Esophagus squamous epithelium (tissue), 5 donors: Measurements from ENCODE around the gene ATP2A3. TPM values are rescaled to one million over a fixed set of nuclear protein-coding genes. Genes with fewer than 3 reads are reported as not detected.

Source experiments
- DNase-seq: peaks from one replicate; lab custom pipeline; 2025; lab: John Stamatoyannopoulos, UW
- H3K27ac ChIP-seq, 4 donors: fragments of 200-600 bp; sonication (generic); one replicate each; pipeline ENCODE4 v1.5.1; 2016 to 2019; ENCODE audit warnings: mild to moderate bottlenecking in 1 of 4
- H3K27me3 ChIP-seq, 4 donors: fragments of 200-600 bp; sonication (generic); 1 replicate in 3 of 4; 2 replicates in 1 of 4; pipeline versions ENCODE4 v1.5.1 to v1.6.0; 2017 to 2021; ENCODE audit warnings: antibody characterized with exemption in 1 of 4
- H3K36me3 ChIP-seq, 3 donors: fragments of 200-600 bp; sonication (generic); one replicate each; pipeline ENCODE4 v1.5.1; 2016 to 2019
- H3K4me1 ChIP-seq, 3 donors: fragments of 200-600 bp; sonication (generic); one replicate each; pipeline ENCODE4 v1.5.1; 2017 to 2019
- H3K4me3 ChIP-seq, 4 donors: fragments of 200-600 bp; sonication (generic); 1 replicate in 3 of 4; 2 replicates in 1 of 4; pipeline ENCODE4 v1.5.1; 2016 to 2019; ENCODE audit warnings: mild to moderate bottlenecking in 2 of 4, moderate library complexity in 1 of 4
- H3K9me3 ChIP-seq, 3 donors: fragments of 200-600 bp; sonication (generic); one replicate each; pipeline ENCODE4 v1.5.1; 2016 to 2019
- CTCF ChIP-seq, 6 experiments: fragments of 450-650 bp in 4 of 6; fragments of 200-600 bp in 2 of 6; sonication (generic) in 2 of 6; IDR thresholded peaks; one replicate each; pipeline ENCODE4 v1.5.1; 2016 to 2019; ENCODE audit warnings: antibody characterized with exemption in 6 of 6, mild to moderate bottlenecking in 4 of 6, moderate library complexity in 4 of 6
- POLR2A ChIP-seq, 4 donors: fragments of 450-650 bp; IDR thresholded peaks; one replicate each; pipeline ENCODE4 v1.6.1; 2017; ENCODE audit warnings: antibody characterized with exemption in 4 of 4, mild to moderate bottlenecking in 4 of 4, moderate library complexity in 3 of 4
- whole genome bisulfite sequencing, 2 donors: methylation state at CpG; one replicate each; pipeline ENCODE4 v1.1.5; 2018; 5-methylcytosine and 5-hydroxymethylcytosine counted together
- intact Hi-C: fragments of 100-400 bp; cut with DNase I; formaldehyde crosslinking; loops from one replicate; pipeline ENCODE4 v1.15.0; 2022
- total RNA-seq, 4 donors: library from RNA; depleted of rRNA; stranded (reverse); fragments of >200 nt; gene quantifications; one replicate each; pipeline ENCODE4 v1.1.0, GENCODE V29; 2016
- donor health status: DM: yes; HTN: yes; CAD: no.

Gene ATP2A3
- total RNA-seq, 4 donors from 2014 or later, result 2.7 to 9.9 (median 5.3) TPM

DNA sequence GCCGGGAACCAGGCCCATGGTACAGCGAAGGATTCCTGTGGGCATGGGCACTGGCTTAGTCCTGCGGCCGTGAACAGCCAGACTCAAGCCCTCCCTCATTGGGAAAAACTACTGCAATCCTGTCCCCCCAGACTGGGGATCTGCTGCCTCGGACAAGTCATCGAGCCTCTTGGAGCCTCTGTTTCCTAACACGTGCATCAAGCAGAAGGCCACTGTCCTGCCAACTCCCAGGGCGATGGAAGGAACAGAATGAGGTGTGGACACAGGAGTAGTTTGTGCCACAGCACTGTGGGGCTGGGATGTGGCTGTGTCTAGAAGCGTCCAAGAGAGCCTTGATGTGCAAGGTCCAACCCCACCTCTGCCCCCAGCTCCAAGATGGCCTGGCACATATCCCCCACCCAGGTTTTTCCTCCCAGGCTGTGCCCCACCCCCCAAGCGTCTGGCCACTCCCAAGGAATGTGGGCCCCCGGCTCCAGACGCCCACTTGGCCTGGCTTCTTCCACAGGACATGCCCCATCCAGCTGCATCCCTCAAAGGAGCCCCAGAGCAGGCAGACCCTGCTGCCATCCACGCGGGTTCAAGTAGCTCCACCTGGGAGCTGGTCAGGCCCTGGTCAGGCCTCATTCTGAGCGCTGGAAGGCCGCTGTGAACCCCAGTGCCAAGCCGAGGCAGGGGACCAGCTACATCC is 74.8 kb downstream of the ATP2A3 start:
- WGBS, 2 donors, result 90 to 100% methylated on average over 4 to 5 of the region's 17 CpGs
- Histone ChIP-seq H3K27ac (peak overlapping the region; percentile 86 to 94 (median 90)), H3K36me3 (peaks cover 0 to 10% (median 0%) of the 10 kb centered on the region in 3 donors), H3K4me1 (peaks cover 64 to 90% (median 79%) of the 10 kb centered on the region in 3 donors), H3K9me3 (no peaks in the 10 kb centered on the region), H3K4me3 (no peak overlapping the region), H3K27me3 (no peaks in the 10 kb centered on the region)
- intact Hi-C loops, result no loop called here
- TF ChIP-seq CTCF (IDR thresholded peaks at IDR 0.05) (no peak), POLR2A (IDR thresholded peaks at IDR 0.05) (no peak)
- no peak for DNase-seq

GRCh38 chr17:3888343-3889171 is 75.7 kb downstream of the ATP2A3 start:
- Histone ChIP-seq H3K4me3 (peak overlapping the region in 3 of 4 donors; percentile 10 to 22 (median 13)), H3K4me1 (peaks cover 55 to 81% (median 70%) of the 10 kb centered on the region in 3 donors), H3K36me3 (peaks cover 0 to 19% (median 0%) of the 10 kb centered on the region in 3 donors)

DNA sequence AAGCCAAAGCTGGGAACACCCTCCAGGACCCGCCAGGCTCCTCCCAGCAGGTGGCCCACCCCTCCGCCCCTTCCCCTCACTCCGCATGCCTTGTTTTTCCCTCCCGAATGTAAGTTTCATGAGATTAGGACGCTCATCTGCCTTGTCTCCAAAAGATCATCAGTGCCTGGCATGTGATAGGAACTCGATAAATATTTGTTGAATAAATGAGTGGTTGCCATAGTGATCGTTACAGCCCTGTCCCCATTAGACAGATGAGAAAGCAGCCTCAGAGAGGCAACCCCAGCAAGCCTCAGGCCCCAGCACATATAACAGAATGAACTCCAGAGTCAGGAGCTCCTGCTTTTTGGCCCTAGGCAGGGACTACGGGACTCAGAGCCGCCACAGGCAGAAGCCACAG is 76.4 kb downstream of the ATP2A3 start:
- TF ChIP-seq CTCF (IDR thresholded peaks at IDR 0.05) (no peak), POLR2A (IDR thresholded peaks at IDR 0.05) (no peak)

More at GRCh38 chr17:3888343-3889171, 75.7 kb downstream of the ATP2A3 start:
- no peaks in the 10 kb centered on the region for H3K9me3 ChIP-seq
- no peaks in the 10 kb centered on the region for H3K27me3 ChIP-seq
- TF ChIP-seq CTCF (IDR thresholded peaks at IDR 0.05) (no peak), POLR2A (IDR thresholded peaks at IDR 0.05) (peak in 1 of 4 donors; percentile 51)
- peak overlapping the region; percentile 86 to 94 (median 90) for H3K27ac ChIP-seq
- intact Hi-C loops, result no loop called here
- DNase-seq, result no peak
- WGBS, 2 donors, result 29 to 30% methylated on average over 21 to 36 of the region's 50 CpGs

GRCh38 chr17:3887394-3887793 is 76.8 kb downstream of the ATP2A3 start:
- DNase-seq, result no peak
- H3K27me3 ChIP-seq, result no peaks in the 10 kb centered on the region
- 45 to 89% methylated on average over 1 to 2 of the region's 2 CpGs for WGBS, 2 donors
- TF ChIP-seq POLR2A (IDR thresholded peaks at IDR 0.05), result no peak
- no peak for TF ChIP-seq CTCF (IDR thresholded peaks at IDR 0.05)
- peaks cover 0 to 31% (median 0%) of the 10 kb centered on the region in 3 donors for H3K36me3 ChIP-seq
- intact Hi-C loops, result no loop called here
- H3K4me3 ChIP-seq, result no peak overlapping the region
- peak overlapping the region; percentile 86 to 94 (median 90) for H3K27ac ChIP-seq
- H3K4me1 ChIP-seq, result peaks cover 49 to 72% (median 66%) of the 10 kb centered on the region in 3 donors
- no peaks in the 10 kb centered on the region for H3K9me3 ChIP-seq

More for the DNA sequence above, 76.4 kb downstream of the ATP2A3 start:
- Histone ChIP-seq H3K4me3 (peak overlapping the region in 3 of 4 donors; percentile 10 to 22 (median 13)), H3K27me3 (no peaks in the 10 kb centered on the region), H3K9me3 (no peaks in the 10 kb centered on the region), H3K27ac (peak overlapping the region; percentile 86 to 94 (median 90)), H3K4me1 (peaks cover 53 to 76% (median 67%) of the 10 kb centered on the region in 3 donors), H3K36me3 (peaks cover 0 to 27% (median 0%) of the 10 kb centered on the region in 3 donors)
- DNase-seq, result no peak
- WGBS, 2 donors, result 10 to 43% methylated on average over 6 to 7 of the region's 9 CpGs
- intact Hi-C loops, result no loop called here
